Activated naive CD4-positive, alpha-beta T cell treated with anti-CD3 and anti-CD28 coated beads, Interleukin-2, amount 50 U/mL, for 24 hours (primary cell): ENCODE results near the gene NBAS.
A peak's percentile ranks its signal among the peaks of the same experiment; 100 is the strongest.

Source experiments
- H3K27ac Mint-ChIP-seq: one replicate; pipeline ENCODE4 v1.8.0; 2021; ENCODE audit warnings: mild to moderate bottlenecking, mixed read lengths
- H3K27me3 Mint-ChIP-seq: one replicate; pipeline ENCODE4 v1.8.0; 2021; ENCODE audit warnings: mixed read lengths
- H3K36me3 Mint-ChIP-seq: one replicate; pipeline ENCODE4 v1.8.0; 2021; ENCODE audit warnings: mixed read lengths
- H3K4me1 Mint-ChIP-seq: one replicate; pipeline ENCODE4 v1.8.0; 2021; ENCODE audit warnings: mixed read lengths
- H3K4me3 Mint-ChIP-seq: one replicate; pipeline ENCODE4 v1.8.0; 2021; ENCODE audit warnings: mild to moderate bottlenecking, mixed read lengths
- H3K9me3 Mint-ChIP-seq: one replicate; pipeline ENCODE4 v1.8.0; 2021; ENCODE audit warnings: mixed read lengths

Gene NBAS

GRCh38 chr2:15570104-15570503 is 9.0 kb upstream of the NBAS start:
- Mint-ChIP-seq H3K27ac (no peak overlapping the region), H3K4me3 (no peak overlapping the region), H3K27me3 (no peaks in the 10 kb centered on the region), H3K9me3 (no peaks in the 10 kb centered on the region), H3K4me1 (no peaks in the 10 kb centered on the region), H3K36me3 (no peaks in the 10 kb centered on the region)

- no peak overlapping the region for H3K27ac Mint-ChIP-seq
Observed at GRCh38 chr2:15568874-15569273, 7.7 kb upstream of the NBAS start.

DNA sequence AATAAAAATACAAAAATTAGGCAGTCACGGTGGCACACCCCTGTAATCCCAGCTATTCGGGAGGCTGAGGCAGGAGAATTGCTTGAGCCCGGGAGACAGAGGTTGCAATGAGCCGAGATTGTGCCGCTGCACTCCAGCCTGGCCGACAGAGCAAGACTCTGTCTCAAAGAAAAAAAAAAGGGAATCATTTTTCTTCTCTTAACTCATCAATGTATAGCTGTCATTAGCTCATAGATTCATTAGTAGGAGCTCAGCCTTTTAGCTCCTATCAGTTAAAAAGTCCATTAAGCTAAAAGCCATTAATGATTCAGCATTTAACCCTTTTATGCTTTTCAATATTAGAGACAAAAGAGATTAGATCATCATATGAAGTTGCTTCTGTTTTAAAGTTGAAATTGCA is 5.8 kb upstream of the NBAS start:
- Mint-ChIP-seq H3K9me3 (no peaks in the 10 kb centered on the region), H3K27ac (no peak overlapping the region), H3K27me3 (no peaks in the 10 kb centered on the region), H3K4me1 (peaks cover 14% of the 10 kb centered on the region), H3K36me3 (no peaks in the 10 kb centered on the region), H3K4me3 (no peak overlapping the region)

More at GRCh38 chr2:15568874-15569273, 7.7 kb upstream of the NBAS start:
- H3K27me3 Mint-ChIP-seq, result no peaks in the 10 kb centered on the region
- no peaks in the 10 kb centered on the region for H3K9me3 Mint-ChIP-seq
- H3K4me3 Mint-ChIP-seq, result no peak overlapping the region
- no peaks in the 10 kb centered on the region for H3K36me3 Mint-ChIP-seq
- H3K4me1 Mint-ChIP-seq, result no peaks in the 10 kb centered on the region

- H3K9me3 Mint-ChIP-seq, result no peaks in the 10 kb centered on the region
- H3K27me3 Mint-ChIP-seq, result no peaks in the 10 kb centered on the region
- H3K27ac Mint-ChIP-seq, result no peak overlapping the region
- H3K4me1 Mint-ChIP-seq, result peaks cover 20% of the 10 kb centered on the region
- no peaks in the 10 kb centered on the region for H3K36me3 Mint-ChIP-seq
- H3K4me3 Mint-ChIP-seq, result no peak overlapping the region
Observed at GRCh38 chr2:15565994-15566671, 5.0 kb upstream of the NBAS start.

DNA sequence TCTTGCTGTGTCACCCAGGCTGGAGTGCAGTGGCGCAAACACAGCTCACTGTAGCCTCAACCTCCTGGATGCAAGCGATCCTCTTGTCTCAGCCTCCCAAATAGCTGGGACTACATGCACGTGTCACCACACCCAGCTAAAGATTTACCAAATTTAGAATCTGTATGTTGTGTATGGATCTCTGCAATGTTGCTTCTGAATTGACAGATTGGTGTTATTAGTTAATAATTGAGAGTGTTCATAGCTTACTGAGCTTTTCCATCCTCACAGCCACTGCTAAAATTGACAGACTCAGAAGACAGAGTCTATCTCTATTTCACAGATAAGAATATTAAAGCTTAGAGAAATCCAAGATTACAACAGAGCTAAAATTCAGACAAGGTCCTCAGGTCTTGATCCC is 4.3 kb upstream of the NBAS start:
- no peaks in the 10 kb centered on the region for H3K27me3 Mint-ChIP-seq
- no peaks in the 10 kb centered on the region for H3K9me3 Mint-ChIP-seq
- peaks cover 21% of the 10 kb centered on the region for H3K4me1 Mint-ChIP-seq
- no peak overlapping the region for H3K4me3 Mint-ChIP-seq
- no peak overlapping the region for H3K27ac Mint-ChIP-seq
- no peaks in the 10 kb centered on the region for H3K36me3 Mint-ChIP-seq

DNA sequence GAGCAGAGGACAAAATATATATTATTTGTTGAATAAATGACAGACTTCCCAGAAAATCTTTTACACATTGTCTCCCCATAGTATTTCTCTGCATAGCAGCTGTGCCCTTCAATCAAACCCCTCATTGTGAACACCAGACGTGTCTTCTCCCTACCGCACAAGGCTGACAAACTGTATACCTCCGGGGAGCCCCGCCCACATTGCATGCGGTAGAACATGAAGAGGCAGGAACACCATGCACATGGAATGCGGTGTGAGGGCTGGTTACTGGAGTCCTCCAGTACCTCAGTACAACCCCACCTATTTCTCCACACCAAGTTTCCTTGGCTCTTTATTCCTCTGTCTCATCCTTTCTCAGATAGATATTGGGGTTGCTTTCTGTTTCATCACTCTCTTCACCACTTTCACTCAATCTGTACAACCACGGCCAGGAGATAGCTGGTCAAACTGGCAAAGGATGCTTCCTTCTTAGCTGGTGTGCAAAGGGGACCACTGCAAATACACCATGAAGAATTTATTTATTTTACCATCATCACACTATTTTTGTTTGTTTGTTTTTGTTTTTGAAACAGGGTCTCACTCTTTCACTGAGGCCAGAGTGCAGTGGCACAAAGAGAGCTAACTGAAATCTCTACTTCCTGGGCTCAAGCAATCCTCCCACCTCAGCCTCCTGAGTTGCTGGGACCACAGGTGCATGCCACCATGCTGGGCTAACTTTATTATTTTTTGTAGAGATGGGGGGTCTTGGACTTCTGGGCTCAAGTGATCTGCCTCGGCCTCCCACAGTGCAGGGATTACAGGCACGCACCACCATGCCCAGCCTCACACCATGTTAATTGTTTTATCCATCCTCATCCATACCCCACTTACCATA is 2.3 kb upstream of the NBAS start:
- peak overlapping the region; percentile 27 for H3K4me3 Mint-ChIP-seq
- no peaks in the 10 kb centered on the region for H3K36me3 Mint-ChIP-seq
- no peak overlapping the region for H3K27ac Mint-ChIP-seq
- H3K4me1 Mint-ChIP-seq, result peaks cover 36% of the 10 kb centered on the region
- no peaks in the 10 kb centered on the region for H3K27me3 Mint-ChIP-seq
- H3K9me3 Mint-ChIP-seq, result no peaks in the 10 kb centered on the region

DNA sequence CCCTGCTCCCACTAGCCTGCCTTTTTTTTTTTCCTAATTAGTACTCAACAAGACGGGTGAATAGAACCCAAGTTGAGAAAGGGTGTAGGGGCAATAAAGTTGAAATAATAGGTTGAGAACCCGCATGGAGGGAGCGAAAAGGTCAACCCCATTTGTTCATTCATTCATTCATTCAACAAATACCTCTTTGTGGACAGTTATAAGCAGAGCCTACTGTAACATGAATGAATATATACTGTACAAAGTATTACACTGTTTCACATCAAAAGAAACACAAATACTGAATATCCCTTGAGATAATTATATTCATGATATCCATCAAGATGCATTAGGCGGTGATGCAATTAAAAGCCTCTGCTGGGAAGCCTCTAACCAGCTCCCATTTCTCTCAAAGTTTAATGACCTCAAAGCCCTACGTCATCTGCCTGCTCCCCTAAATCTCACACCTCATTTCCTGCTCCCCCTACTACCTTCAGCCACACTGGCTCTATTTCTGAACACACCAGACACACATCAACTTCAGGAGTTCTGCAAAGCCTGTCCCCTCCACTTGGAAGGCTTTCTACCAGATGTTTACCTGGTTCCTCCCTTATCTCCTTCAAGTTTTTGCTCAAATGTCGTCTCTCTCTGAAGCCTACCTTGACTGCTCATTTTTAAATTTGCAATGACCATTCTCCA is 1.4 kb upstream of the NBAS start:
- Mint-ChIP-seq H3K36me3 (no peaks in the 10 kb centered on the region), H3K27ac (peak overlapping the region; percentile 96), H3K4me1 (peaks cover 43% of the 10 kb centered on the region), H3K4me3 (peak overlapping the region; percentile 100), H3K9me3 (no peaks in the 10 kb centered on the region), H3K27me3 (no peaks in the 10 kb centered on the region)

DNA sequence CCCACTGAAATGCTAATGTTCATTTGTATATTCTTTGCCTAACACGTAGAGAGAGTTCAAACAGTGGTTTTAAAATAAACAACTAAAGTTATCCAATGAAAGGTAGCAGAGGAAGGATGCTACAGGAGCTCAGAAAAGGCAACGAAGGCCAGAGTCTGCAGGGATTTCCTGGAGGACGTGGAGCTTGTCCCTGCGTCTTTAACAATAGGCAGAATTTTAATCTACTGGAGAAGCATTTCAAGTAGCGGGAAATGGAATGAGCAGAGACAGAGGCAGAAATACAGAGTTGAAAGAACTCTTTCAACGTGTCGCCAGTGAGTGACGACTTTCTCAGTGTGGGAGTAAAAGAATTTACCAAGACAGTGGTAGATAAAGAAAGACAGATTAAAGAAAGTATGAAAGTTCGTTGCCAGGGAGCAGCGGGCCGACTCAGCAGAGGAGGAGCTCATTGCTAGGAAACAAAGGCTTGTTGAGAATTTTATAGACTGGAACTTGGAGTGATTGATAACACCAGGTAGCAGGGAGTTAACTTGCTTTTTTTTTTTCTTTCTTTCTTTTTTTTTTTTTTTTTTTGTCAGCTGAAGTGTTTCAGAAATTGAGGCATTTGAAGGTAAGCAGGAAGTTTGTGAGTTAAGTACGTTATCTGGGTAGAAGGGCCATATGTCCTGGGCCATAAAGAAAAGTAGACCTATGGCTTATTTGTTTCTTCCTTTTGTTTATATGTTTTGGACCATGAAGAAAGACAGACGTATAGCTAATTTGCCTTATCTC is 625 bp upstream of the NBAS start:
- peak overlapping the region; percentile 96 for H3K27ac Mint-ChIP-seq
- H3K4me3 Mint-ChIP-seq, result peak overlapping the region; percentile 100
- peaks cover 43% of the 10 kb centered on the region for H3K4me1 Mint-ChIP-seq
- no peaks in the 10 kb centered on the region for H3K27me3 Mint-ChIP-seq
- H3K36me3 Mint-ChIP-seq, result no peaks in the 10 kb centered on the region
- H3K9me3 Mint-ChIP-seq, result no peaks in the 10 kb centered on the region

- H3K4me3 Mint-ChIP-seq, result peak overlapping the region; percentile 100
- H3K27me3 Mint-ChIP-seq, result no peaks in the 10 kb centered on the region
- H3K27ac Mint-ChIP-seq, result peak overlapping the region; percentile 82
- peaks cover 2% of the 10 kb centered on the region for H3K36me3 Mint-ChIP-seq
- no peaks in the 10 kb centered on the region for H3K9me3 Mint-ChIP-seq
- peaks cover 50% of the 10 kb centered on the region for H3K4me1 Mint-ChIP-seq
Observed at GRCh38 chr2:15560140-15560987, 770 bp downstream of the NBAS start.

- H3K27me3 Mint-ChIP-seq, result no peaks in the 10 kb centered on the region
- H3K4me3 Mint-ChIP-seq, result peak overlapping the region; percentile 100
- no peaks in the 10 kb centered on the region for H3K9me3 Mint-ChIP-seq
- H3K36me3 Mint-ChIP-seq, result peaks cover 5% of the 10 kb centered on the region
- H3K4me1 Mint-ChIP-seq, result peaks cover 53% of the 10 kb centered on the region
- H3K27ac Mint-ChIP-seq, result no peak overlapping the region
Observed at GRCh38 chr2:15559379-15560139, 1.6 kb downstream of the NBAS start.

DNA sequence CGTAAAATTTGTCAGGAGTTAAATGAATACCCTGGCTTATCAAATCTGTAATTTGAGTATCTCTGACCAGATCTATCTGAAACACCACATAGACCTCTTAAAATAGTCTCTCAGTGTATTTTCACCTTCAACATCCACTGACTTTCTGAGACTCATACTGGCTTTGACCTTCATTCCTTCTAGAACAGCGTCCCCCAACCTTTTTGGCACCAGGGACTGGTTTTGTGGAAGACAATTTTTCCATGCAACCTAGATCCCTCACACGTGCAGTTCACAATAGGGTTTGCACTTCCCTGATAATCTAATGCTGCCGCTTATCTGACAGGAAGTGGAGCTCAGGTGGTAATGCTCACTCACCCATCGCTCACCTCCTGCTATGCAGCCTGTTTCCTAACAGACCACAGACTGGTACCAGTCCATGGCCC is 3.2 kb downstream of the NBAS start:
- Mint-ChIP-seq H3K4me3 (no peak overlapping the region), H3K27me3 (no peaks in the 10 kb centered on the region), H3K36me3 (peaks cover 8% of the 10 kb centered on the region), H3K9me3 (no peaks in the 10 kb centered on the region), H3K4me1 (peaks cover 52% of the 10 kb centered on the region), H3K27ac (no peak overlapping the region)

- no peaks in the 10 kb centered on the region for H3K27me3 Mint-ChIP-seq
- H3K4me1 Mint-ChIP-seq, result peaks cover 38% of the 10 kb centered on the region
- H3K4me3 Mint-ChIP-seq, result no peak overlapping the region
- H3K27ac Mint-ChIP-seq, result no peak overlapping the region
- H3K9me3 Mint-ChIP-seq, result no peaks in the 10 kb centered on the region
- H3K36me3 Mint-ChIP-seq, result peaks cover 13% of the 10 kb centered on the region
Observed at GRCh38 chr2:15556311-15556930, 4.7 kb downstream of the NBAS start.

DNA sequence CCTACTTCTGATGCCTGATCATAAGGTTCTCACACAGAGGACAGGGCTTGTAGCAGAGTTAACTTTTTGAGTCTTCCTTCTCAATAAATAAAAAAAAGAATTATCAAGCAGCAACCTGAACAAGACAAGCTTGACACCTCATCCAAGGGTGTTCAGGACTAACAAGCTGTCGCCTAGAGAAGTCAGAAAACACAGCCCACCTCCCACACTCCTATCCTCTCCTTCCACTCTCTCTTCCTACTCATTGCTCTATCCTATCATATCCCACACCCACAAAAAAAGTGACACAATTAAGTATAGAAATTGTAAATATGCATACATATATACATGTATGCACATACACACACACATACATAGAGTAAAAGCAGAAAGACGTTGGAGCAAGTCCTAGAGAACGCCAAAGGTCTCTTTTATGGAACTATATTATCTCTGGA is 5.4 kb downstream of the NBAS start:
- Mint-ChIP-seq H3K4me3 (no peak overlapping the region), H3K27ac (peak overlapping the region; percentile 0), H3K27me3 (no peaks in the 10 kb centered on the region), H3K4me1 (peaks cover 37% of the 10 kb centered on the region), H3K36me3 (peaks cover 13% of the 10 kb centered on the region), H3K9me3 (no peaks in the 10 kb centered on the region)
